Activated CD4-positive, alpha-beta T cell treated with anti-CD3 and anti-CD28 coated beads, Interleukin-2, amount 10 ng/mL, durations not matched to agents 24 days and 14 days (primary cell): ENCODE results near the gene PTTG2. TPM values are rescaled to one million over a fixed set of nuclear protein-coding genes. Genes with fewer than 3 reads are reported as not detected.
A peak's percentile ranks its signal among the peaks of the same experiment; 100 is the strongest.

Source experiments
- DNase-seq: peaks from one replicate; pipeline ENCODE4 v3.0.0; 2022
- H3K27ac Mint-ChIP-seq: one replicate; pipeline ENCODE4 v1.8.0; 2022; ENCODE audit warnings: mild to moderate bottlenecking, mixed read lengths
- H3K27me3 Mint-ChIP-seq: one replicate; pipeline ENCODE4 v1.8.0; 2022; ENCODE audit warnings: mixed read lengths
- H3K36me3 Mint-ChIP-seq: one replicate; pipeline ENCODE4 v1.8.0; 2022; ENCODE audit warnings: low read depth, mild to moderate bottlenecking, mixed read lengths
- H3K4me1 Mint-ChIP-seq: one replicate; pipeline ENCODE4 v1.8.0; 2021; ENCODE audit warnings: mixed read lengths
- H3K4me3 Mint-ChIP-seq: one replicate; pipeline ENCODE4 v1.8.0; 2022; ENCODE audit warnings: mild to moderate bottlenecking, moderate library complexity, mixed read lengths
- H3K9me3 Mint-ChIP-seq: one replicate; pipeline ENCODE4 v1.8.0; 2021; ENCODE audit warnings: mixed read lengths
- intact Hi-C: fragments of 100-400 bp; cut with micrococcal nuclease; formaldehyde crosslinking; loops from one replicate; pipeline ENCODE4 v1.15.1; 2023
- total RNA-seq: library from RNA; stranded (reverse); gene quantifications from 2 replicates; pipeline ENCODE4 v1.2.3, GENCODE V29; 2022

PTTG2 gene
- total RNA-seq, 1 donor from 2014 or later = 0.63 TPM

DNA sequence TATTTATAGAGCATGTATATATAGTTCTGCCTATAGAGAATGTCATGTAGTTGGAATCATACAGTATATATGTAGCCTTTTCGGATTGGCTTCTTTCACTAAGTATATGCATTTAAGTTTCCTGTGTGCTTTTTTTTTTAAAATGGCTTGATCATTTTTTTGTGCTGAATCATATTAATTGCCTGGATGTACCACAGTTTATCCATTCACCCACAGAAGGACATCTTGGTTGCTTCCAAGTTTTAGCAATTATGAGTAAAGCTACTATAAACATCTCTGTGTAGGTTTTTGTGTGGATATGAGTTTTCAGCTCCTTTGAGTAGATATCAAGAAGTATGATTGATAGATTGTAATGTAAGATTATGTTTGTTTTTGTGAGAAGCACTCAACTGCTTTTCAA lies 23.8 kb downstream of the PTTG2 start:
- intact Hi-C loops = no loop called here
- H3K4me1 Mint-ChIP-seq = peaks cover 25% of the 10 kb centered on the region
- H3K27ac Mint-ChIP-seq = no peak overlapping the region
- peaks cover 8% of the 10 kb centered on the region for H3K36me3 Mint-ChIP-seq
- DNase-seq = no peak
- peaks cover 2% of the 10 kb centered on the region for H3K27me3 Mint-ChIP-seq
- H3K4me3 Mint-ChIP-seq = no peak overlapping the region
- H3K9me3 Mint-ChIP-seq = no peaks in the 10 kb centered on the region

DNA sequence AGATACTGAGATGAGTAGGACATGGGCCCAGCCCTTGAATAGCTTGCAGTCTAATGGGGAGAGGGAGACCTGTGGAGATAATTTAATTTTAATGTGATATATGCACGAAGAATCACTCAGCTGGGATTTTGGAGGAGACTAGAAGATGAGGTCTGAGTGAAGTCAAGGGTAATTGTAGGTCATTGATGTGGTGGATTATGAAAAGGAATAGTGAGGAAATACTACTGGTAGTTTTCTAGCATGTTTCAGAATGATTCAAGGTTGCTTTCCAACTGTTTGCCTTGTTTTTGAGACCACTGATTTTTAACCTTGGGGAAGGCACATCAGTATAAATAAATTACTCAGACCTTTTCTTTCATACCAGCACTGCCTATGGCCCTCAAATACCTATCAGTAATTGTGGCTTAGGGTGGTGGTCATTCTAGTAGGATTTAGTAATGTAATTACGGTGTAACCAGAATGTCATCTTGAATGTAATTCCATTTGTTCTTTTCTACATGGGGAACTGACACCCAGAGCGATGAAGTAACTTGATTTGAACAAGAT lies 25.6 kb downstream of the PTTG2 start:
- no peak for DNase-seq
- intact Hi-C loops = no loop called here
- Mint-ChIP-seq H3K27me3 (no peaks in the 10 kb centered on the region), H3K9me3 (no peaks in the 10 kb centered on the region), H3K27ac (no peak overlapping the region), H3K4me3 (no peak overlapping the region), H3K4me1 (peaks cover 19% of the 10 kb centered on the region), H3K36me3 (peaks cover 6% of the 10 kb centered on the region)

DNA sequence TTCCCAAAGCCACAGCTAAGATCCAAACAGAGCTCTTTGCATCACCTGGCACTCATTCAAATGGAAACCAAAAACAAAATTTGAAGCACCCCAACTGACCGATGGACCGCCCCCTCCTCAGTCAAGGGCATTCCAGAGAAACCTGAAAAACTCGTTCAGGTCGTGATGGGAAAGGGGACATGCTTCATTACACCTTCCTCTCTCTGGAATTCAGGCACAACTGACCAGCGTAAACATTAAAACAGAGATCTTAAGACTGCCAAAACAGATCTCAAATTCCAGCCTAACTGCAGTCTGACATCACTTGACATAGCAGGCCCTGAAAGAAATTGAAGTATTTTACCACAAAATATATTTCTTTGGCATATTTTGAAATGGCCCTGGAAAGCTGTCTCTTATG lies 28.5 kb downstream of the PTTG2 start:
- Mint-ChIP-seq H3K4me1 (peaks cover 7% of the 10 kb centered on the region), H3K27me3 (no peaks in the 10 kb centered on the region), H3K9me3 (no peaks in the 10 kb centered on the region), H3K27ac (no peak overlapping the region), H3K36me3 (peaks cover 6% of the 10 kb centered on the region), H3K4me3 (no peak overlapping the region)
- DNase-seq = no peak
- intact Hi-C loops = no loop called here

DNA sequence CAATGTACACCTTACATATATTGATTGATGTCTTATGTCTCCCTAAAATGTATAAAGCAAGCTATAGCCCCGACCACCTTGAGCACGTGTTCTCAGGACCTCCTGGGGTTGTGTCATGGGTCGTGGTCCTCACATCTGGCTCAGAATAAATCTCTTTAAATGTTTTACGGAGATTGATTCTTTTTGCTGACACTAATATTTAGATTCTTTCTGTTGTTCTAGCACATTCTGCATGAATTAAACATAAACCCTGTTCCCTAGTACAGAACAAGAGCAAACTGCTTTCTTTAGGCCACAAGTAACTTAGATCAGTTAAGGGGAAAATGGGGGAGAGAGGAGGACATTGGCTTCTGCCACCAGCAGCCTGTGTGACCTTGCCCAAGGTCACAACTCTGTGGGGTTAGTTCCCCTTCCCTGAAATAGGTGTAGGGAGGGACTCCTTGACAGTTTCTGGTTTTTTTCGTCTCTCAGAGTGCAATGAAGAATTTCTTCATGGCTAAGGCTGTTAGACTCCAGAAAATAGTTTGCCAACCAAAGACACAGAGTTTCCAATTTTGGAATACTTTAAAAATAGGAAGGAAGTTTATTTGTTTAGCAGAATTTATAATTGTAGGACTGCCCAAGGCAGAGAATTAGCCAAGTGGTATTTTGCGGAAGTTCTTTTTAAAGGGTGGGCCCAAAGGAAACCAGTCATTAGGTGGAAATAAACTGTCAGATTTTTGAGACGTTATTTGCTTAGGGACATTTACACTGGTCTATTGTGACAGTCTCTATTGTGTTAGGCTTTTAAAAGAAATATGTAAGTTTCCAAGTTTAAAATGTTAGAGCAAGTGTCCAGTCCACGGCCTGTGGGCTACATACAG lies 29.4 kb downstream of the PTTG2 start:
- Mint-ChIP-seq H3K4me3 (no peak overlapping the region), H3K4me1 (peaks cover 12% of the 10 kb centered on the region)

DNA sequence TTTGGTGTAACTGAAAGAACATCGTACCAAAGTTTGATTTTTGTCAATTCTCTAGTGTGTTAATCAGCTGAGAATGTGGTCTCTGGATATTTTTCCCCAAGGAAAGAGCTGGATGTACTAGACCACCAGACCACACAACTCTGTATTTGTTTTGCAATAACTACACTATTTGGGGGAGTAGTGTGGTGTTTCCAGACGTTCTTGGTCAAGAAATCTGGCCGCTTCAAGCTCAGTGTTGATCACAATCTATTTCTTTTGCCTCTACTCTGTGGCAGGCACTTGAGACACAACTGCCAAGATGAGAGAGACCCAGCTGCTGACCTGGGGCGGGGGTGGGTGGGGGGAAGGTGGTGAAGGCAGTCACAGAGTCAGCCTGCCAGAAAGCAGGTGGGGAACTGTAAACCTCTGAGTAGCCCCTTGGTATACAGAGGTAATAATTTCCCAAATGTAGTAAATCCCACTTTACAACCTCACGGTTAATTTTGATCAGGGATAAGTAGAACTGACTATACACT lies 30.6 kb downstream of the PTTG2 start:
- peaks cover 6% of the 10 kb centered on the region for H3K36me3 Mint-ChIP-seq
- H3K27me3 Mint-ChIP-seq = no peaks in the 10 kb centered on the region
- no peak for DNase-seq
- intact Hi-C loops = no loop called here
- peaks cover 17% of the 10 kb centered on the region for H3K4me1 Mint-ChIP-seq
- no peaks in the 10 kb centered on the region for H3K9me3 Mint-ChIP-seq
- no peak overlapping the region for H3K4me3 Mint-ChIP-seq
- no peak overlapping the region for H3K27ac Mint-ChIP-seq

More for the DNA sequence above, 29.4 kb downstream of the PTTG2 start:
- H3K27ac Mint-ChIP-seq = no peak overlapping the region
- intact Hi-C loops = no loop called here
- peaks cover 6% of the 10 kb centered on the region for H3K36me3 Mint-ChIP-seq
- H3K27me3 Mint-ChIP-seq = no peaks in the 10 kb centered on the region
- H3K9me3 Mint-ChIP-seq = no peaks in the 10 kb centered on the region
- no peak for DNase-seq

DNA sequence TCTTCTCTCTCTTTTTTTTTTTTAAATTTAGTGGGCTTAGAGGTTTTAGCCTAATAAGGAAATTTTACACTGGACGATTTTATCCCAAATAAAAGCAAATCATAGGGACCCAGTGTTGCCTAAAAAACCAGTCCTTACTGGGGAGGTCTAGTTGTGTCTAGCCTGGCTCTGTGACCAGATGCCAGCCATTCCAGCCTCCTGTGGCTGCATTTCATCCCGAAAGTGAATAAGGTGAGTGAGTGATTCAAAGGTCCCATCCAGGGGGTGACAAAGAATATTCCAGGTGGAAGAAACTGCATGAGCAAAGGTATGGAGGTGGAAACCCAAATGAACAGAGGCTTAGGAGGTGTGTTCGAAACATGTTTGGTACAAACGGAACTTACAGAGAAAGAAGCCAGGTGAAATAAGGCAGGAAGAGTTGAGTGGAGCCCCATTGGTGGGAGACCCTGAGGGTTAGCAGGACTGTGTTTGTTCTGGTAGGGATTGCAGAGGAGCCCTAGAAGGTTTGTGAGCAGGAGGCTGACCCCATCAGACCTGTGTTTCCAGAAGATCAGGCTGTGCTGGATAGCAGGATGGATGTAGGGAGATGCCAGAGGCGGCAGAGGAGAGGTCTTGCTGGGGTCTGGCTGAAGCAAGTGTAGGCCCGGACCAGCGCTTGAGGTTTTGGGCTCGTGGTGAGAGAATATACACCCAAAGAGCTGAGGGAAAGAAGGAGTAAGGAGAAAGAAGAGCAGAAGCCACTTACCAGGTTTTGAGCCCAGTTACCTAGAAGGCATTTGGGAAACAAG lies 31.6 kb downstream of the PTTG2 start:
- Mint-ChIP-seq H3K4me3 (no peak overlapping the region), H3K4me1 (peaks cover 15% of the 10 kb centered on the region), H3K9me3 (no peaks in the 10 kb centered on the region), H3K36me3 (peaks cover 6% of the 10 kb centered on the region), H3K27ac (no peak overlapping the region), H3K27me3 (no peaks in the 10 kb centered on the region)
- DNase-seq = no peak
- intact Hi-C loops = no loop called here

DNA sequence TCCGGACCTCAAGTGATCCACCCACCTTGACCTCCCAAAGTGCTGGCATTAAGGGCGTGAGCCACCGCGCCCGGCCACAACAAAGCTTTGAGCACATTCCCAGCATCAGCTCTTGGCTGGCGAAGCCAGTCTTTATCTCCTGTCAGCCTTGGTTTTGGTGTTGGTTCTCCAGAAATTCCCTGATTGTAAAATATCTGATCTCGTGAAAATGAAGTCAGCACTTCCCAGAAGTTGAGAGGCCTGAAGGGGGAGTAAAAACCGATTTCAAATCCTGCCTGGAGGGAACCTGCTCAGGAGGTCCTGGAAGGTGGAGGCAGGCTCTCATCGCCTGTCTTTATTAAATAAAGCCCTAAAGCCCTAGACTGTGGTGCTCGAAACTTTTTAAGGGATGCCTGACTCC lies 33.6 kb downstream of the PTTG2 start:
- Mint-ChIP-seq H3K27me3 (no peaks in the 10 kb centered on the region), H3K27ac (no peak overlapping the region), H3K36me3 (no peaks in the 10 kb centered on the region), H3K4me1 (peaks cover 19% of the 10 kb centered on the region), H3K9me3 (no peaks in the 10 kb centered on the region), H3K4me3 (no peak overlapping the region)
- intact Hi-C loops = no loop called here
- no peak for DNase-seq

DNA sequence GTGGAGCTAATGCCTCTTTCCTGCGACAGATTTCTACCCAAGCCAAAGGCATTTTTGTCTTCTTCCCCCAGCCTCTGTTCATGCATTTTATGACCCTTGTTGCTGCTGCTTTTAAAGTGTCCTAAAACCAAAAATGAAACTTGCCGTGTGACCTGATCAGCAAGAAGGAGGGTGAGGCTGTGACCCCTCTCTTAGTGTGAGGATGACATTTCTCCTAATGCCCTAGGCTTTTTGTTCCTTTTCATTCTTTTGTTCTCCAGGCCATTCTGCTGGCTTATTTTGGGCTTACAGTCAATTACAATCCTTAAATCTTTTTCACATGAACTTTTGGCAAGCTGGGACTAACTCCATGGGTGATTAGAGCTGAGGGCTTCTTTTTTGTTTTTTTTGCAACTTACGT lies 34.4 kb downstream of the PTTG2 start:
- no peaks in the 10 kb centered on the region for H3K36me3 Mint-ChIP-seq
- no peak overlapping the region for H3K4me3 Mint-ChIP-seq
- H3K9me3 Mint-ChIP-seq = no peaks in the 10 kb centered on the region
- H3K27ac Mint-ChIP-seq = no peak overlapping the region
- peaks cover 22% of the 10 kb centered on the region for H3K4me1 Mint-ChIP-seq
- DNase-seq = no peak
- no peaks in the 10 kb centered on the region for H3K27me3 Mint-ChIP-seq
- intact Hi-C loops = no loop called here

DNA sequence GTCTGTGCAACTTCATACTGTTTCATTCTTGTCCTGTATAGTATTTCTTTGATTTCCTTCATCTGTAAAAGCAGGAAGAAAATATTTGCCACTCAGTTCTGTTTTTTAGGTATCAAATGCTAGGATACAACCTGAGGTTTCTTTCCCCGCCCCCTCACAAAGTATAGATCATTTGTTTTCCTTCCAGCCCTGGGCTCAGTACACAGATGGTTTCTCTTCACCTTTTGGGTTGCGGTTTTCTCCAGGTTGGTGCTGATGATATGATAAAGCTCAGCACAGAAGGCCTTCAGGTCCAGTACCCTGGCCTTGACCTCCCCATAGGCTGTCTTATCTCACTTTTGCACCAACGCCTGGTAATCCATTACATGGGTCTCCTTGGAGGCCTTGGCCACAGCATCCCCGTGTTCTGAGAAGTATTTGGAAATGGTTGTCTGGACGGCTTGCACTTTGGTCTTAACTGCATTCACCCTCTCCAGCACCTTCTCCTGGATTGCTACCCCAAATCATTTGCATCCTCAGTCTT lies 35.2 kb downstream of the PTTG2 start:
- DNase-seq = no peak
- Mint-ChIP-seq H3K4me3 (no peak overlapping the region), H3K27me3 (no peaks in the 10 kb centered on the region), H3K27ac (no peak overlapping the region), H3K4me1 (peaks cover 25% of the 10 kb centered on the region), H3K9me3 (no peaks in the 10 kb centered on the region), H3K36me3 (no peaks in the 10 kb centered on the region)
- intact Hi-C loops = no loop called here

DNA sequence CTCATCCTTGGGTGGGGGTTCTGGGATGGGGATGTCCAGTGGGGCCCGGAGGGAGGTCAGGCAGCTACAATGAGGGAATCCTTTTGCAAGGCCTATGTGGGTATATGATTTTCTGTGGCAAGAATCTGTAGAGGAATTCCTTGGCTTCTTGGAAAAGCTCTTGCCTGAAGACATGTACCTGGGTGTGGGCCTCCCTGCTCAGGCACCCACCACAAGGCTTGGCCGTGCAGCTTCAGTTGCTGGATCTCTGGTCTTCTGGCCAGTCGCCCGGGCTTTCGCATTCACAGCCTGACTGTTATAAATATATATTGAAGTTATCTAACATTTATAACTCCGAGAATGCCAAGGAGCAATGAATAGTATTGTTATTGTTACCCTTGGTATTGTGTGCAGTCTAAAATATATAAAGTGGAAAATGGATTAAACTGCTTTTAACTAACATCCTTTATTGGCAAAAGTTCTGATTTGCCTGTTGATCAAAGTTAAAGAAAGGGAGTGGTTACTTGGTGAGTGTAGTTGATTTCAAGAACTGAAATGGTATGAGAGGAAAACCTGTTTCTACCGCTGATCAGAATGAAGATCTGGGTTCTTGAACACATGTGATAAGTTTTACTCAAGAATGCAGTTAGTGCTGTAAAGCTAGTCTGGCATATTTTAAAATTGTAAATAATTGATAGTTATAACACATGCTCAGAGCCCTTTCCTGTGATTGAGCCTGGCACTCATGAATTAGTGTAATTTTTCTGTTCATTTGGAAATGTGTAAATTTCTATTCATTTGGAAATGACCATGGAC lies 36.0 kb downstream of the PTTG2 start:
- Mint-ChIP-seq H3K27ac (no peak overlapping the region), H3K36me3 (no peaks in the 10 kb centered on the region), H3K4me3 (no peak overlapping the region), H3K9me3 (no peaks in the 10 kb centered on the region), H3K27me3 (no peaks in the 10 kb centered on the region), H3K4me1 (peaks cover 25% of the 10 kb centered on the region)
- no peak for DNase-seq
- intact Hi-C loops = no loop called here

DNA sequence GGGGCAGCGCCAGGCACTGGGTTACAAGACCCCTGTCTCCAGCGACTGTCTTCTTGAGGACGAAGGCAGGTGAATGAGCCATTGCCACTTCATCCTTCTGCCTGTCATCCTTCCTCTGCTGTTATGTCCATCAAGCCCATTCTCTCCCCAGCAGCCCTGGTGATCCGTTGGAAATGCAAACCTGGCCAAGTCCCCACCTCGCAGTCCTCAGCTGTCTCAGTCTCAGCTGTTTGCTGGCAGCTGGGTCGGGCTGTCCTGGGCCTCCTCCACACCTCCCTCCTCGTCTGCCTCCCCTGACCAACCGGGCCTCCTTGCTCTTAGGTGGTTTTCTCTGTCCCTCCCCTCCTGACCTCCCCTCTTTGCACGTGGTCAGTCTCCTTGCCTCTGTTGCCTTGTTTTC lies 38.0 kb downstream of the PTTG2 start:
- intact Hi-C loops = no loop called here
- no peak overlapping the region for H3K27ac Mint-ChIP-seq
- no peaks in the 10 kb centered on the region for H3K36me3 Mint-ChIP-seq
- H3K27me3 Mint-ChIP-seq = no peaks in the 10 kb centered on the region
- H3K4me1 Mint-ChIP-seq = peaks cover 30% of the 10 kb centered on the region
- H3K9me3 Mint-ChIP-seq = no peaks in the 10 kb centered on the region
- DNase-seq = no peak
- no peak overlapping the region for H3K4me3 Mint-ChIP-seq

DNA sequence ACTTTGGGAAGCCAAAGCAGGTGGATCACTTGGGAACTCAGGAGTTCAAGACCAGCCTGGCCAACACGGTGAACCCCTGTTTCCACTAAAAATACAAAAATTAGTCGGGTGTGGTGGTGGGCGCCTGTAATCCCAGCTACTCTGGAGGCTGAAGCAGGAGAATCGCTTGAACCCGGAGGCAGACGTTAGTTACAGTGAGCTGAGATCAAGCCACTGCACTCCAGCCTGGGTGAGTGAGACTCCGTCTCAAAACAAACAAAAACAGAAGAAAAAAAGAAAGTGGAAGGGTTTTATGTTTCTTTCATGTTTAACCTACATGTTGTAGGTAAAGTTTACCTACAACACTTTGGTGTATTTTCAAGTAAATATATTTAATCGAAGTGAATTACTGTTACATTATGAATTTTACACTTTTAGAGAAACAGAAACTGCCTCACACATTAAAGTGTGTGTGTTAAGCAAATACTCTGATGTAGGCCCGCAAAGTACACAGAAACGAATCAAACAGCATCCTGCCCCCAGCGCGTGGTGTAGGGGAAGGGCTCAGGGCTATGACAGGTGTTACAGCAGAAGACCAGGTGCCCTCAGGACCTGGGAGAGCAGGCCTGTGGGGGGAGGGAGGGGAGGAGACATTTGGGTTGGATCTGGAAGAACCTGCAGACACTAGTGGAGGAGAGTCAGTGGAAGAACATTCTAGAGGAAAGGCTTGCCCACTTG lies 39.0 kb downstream of the PTTG2 start:
- H3K9me3 Mint-ChIP-seq = no peaks in the 10 kb centered on the region
- no peaks in the 10 kb centered on the region for H3K36me3 Mint-ChIP-seq
- no peak overlapping the region for H3K4me3 Mint-ChIP-seq
- peaks cover 32% of the 10 kb centered on the region for H3K4me1 Mint-ChIP-seq
- no peaks in the 10 kb centered on the region for H3K27me3 Mint-ChIP-seq
- peak overlapping the region; percentile 10 for H3K27ac Mint-ChIP-seq
- DNase-seq = no peak
- intact Hi-C loops = no loop called here

DNA sequence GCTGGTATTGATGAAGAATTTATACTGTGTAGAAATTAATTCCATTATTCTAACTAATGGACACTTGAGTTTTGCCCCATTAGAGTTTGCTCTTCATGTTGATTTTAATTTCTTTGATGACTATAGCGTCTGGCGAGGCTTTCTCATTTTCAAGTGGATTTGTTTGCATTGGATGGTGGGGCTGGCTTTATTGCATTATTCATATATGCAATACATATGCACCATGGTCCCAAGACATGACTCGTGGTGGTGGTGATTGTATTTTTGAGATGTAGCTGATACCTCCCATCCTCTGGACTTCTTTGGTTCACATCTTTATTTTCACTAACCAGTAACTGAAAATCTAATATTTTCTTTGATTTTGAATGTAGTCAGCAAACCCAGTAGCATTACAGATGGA lies 39.8 kb downstream of the PTTG2 start:
- no peak overlapping the region for H3K4me3 Mint-ChIP-seq
- H3K27me3 Mint-ChIP-seq = no peaks in the 10 kb centered on the region
- H3K9me3 Mint-ChIP-seq = no peaks in the 10 kb centered on the region
- intact Hi-C loops = no loop called here
- peaks cover 24% of the 10 kb centered on the region for H3K4me1 Mint-ChIP-seq
- no peaks in the 10 kb centered on the region for H3K36me3 Mint-ChIP-seq
- DNase-seq = no peak
- no peak overlapping the region for H3K27ac Mint-ChIP-seq
